Fibroblast of skin of left biceps (primary cell): ENCODE data around the gene TSPY4.
"Not testable (repeated sequence)": the region's sequence is repeated elsewhere in the genome, so short reads cannot be mapped to it uniquely, and the experiment has no call there.

Source experiments
- DNase-seq, 2 experiments: peaks; one replicate each; pipeline ENCODE4 v3.0.0-alpha.2; 2013; ENCODE audit warnings: low read depth in 2 of 2

The TSPY4 gene, protein sequence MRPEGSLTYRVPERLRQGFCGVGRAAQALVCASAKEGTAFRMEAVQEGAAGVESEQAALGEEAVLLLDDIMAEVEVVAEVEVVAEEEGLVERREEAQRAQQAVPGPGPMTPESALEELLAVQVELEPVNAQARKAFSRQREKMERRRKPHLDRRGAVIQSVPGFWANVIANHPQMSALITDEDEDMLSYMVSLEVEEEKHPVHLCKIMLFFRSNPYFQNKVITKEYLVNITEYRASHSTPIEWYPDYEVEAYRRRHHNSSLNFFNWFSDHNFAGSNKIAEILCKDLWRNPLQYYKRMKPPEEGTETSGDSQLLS

DNA sequence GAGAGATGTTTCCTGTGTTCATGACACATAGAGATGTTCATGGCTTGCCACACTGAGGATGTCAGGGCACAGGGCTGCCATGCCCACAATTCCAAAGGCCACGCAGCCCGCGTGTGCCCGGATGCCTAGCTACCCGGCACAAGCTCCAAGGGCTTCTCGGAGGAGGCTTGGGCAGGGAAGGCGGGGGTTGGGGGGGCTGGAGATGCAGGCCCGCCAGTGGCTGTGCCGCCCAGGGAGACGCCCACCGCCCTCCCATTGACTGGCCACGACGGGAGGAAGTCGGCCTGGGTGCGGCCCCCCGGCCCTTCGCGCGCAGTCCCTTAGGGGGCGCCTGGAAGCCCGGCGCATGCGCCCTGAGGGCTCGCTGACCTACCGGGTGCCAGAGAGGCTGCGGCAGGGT is at the start of gene TSPY4:
Gene TSPY4, plus strand, starts transcription at position 301 of the 400 bp plus-strand sequence. Its CDS starts 46 bp downstream, at position 347.
- not testable (repeated sequence) for DNase-seq

DNA sequence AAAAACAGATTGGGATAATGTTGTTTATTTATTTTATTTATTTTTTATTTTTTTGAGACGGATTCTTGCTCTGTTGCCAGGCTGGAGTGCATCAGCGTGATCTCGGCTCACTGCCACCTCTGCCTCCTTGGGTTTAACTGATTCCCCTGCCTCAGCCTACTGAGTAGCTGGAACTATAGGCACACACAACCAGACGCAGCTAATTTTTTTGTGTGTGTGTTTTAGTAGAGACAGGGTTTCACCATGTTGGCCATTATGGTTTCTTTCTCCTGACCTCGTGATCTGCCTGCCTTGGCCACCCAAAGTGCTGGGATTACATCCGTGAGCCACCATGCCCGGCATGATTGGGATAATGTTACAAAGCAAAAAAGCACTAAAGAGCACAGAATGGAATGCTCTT is 16.3 kb upstream of the TSPY4 start:
- DNase-seq: no peak

DNA sequence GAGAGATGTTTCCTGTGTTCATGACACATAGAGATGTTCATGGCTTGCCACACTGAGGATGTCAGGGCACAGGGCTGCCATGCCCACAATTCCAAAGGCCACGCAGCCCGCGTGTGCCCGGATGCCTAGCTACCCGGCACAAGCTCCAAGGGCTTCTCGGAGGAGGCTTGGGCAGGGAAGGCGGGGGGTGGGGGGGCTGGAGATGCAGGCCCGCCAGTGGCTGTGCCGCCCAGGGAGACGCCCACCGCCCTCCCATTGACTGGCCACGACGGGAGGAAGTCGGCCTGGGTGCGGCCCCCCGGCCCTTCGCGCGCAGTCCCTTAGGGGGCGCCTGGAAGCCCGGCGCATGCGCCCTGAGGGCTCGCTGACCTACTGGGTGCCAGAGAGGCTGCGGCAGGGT is 20.2 kb downstream of the TSPY4 start, which contains the start of gene TSPY8:
Gene TSPY8, plus strand, starts transcription at position 301 of the 400 bp plus-strand sequence. Its CDS starts 46 bp downstream, at position 347.
- not testable (repeated sequence) for DNase-seq
